Vagina (tissue), 2 donors: ENCODE results near the gene CHRM2.

ENCODE experiments used
- POLR2A ChIP-seq, 2 donors: fragments of 450-650 bp; IDR thresholded peaks; one replicate each; pipeline ENCODE4 v1.6.1; 2017; ENCODE audit warnings: antibody characterized with exemption in 2 of 2, mild to moderate bottlenecking in 2 of 2, moderate library complexity in 2 of 2
- POLR2AphosphoS5 ChIP-seq, 2 donors: sonication (generic); formaldehyde crosslinking; IDR thresholded peaks; one replicate each; pipeline ENCODE4 v1.9.0; 2017; ENCODE audit warnings: antibody characterized with exemption in 2 of 2, mild to moderate bottlenecking in 2 of 2, low read depth in 1 of 2; ENCODE audit not compliant: insufficient read depth in 1 of 2
- TF ChIP-seq, protein P1 (sequence below), 3 experiments: fragments of 450-650 bp in 2 of 3; fragments of 200-600 bp in 1 of 3; sonication (generic) in 1 of 3; IDR thresholded peaks; one replicate each; pipeline ENCODE4 v1.5.1; 2017 to 2019; ENCODE audit warnings: antibody characterized with exemption in 3 of 3, mild to moderate bottlenecking in 2 of 3, moderate library complexity in 2 of 3

DNA sequence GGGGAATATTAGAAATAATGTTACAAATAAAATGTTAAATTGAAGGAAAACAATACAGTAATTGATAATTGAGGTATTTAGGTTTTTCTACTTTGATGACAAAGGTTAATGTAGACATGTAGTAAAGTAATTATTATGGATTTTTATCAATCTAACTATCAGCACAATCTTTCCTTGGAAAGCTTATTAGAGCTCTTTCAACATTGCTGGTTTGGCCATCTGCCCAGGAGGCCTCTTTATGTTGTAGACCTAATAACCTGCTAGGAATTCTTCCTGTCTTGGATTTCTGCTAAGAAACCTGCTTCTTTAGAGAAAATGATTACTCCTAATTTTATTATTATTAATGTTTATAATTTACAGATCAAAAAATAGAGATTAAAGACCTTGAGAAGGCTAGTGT lies 78.9 kb downstream of the CHRM2 start:
- TF ChIP-seq POLR2A (IDR thresholded peaks at IDR 0.05): no peak
- TF ChIP-seq, protein P1, sequence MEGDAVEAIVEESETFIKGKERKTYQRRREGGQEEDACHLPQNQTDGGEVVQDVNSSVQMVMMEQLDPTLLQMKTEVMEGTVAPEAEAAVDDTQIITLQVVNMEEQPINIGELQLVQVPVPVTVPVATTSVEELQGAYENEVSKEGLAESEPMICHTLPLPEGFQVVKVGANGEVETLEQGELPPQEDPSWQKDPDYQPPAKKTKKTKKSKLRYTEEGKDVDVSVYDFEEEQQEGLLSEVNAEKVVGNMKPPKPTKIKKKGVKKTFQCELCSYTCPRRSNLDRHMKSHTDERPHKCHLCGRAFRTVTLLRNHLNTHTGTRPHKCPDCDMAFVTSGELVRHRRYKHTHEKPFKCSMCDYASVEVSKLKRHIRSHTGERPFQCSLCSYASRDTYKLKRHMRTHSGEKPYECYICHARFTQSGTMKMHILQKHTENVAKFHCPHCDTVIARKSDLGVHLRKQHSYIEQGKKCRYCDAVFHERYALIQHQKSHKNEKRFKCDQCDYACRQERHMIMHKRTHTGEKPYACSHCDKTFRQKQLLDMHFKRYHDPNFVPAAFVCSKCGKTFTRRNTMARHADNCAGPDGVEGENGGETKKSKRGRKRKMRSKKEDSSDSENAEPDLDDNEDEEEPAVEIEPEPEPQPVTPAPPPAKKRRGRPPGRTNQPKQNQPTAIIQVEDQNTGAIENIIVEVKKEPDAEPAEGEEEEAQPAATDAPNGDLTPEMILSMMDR (IDR thresholded peaks at IDR 0.05): no peak
- TF ChIP-seq POLR2AphosphoS5 (IDR thresholded peaks at IDR 0.05; ENCODE audit: insufficient read depth in 1 of 2, low read depth in 1 of 2): no peak
